PC-3 (cell line): Measurements from ENCODE around the gene UGCG.

Source experiments
- CTCF ChIP-seq: fragments of 300-600 bp; sonication (generic); conservative IDR thresholded peaks from 2 replicates; pipeline ENCODE4 v1.5.1; 2017; ENCODE audit warnings: antibody characterized with exemption, low read depth, mild to moderate bottlenecking, low read length
- EZH2 ChIP-seq: fragments of 300-600 bp; sonication (generic); IDR thresholded peaks from one replicate; pipeline ENCODE4 v1.6.1; 2017; ENCODE audit warnings: antibody characterized with exemption, mild to moderate bottlenecking, low read length; ENCODE audit not compliant: unreplicated experiment

GRCh38 chr9:111959468-111960359, 63.1 kb downstream of the UGCG start:
- TF ChIP-seq CTCF (no peak), EZH2 (no peak)
